B cell (primary cell): ENCODE data around the gene GABPB2.

Experiments
- CTCF ChIP-seq: fragments of 200-600 bp; IDR thresholded peaks from one replicate; pipeline ENCODE4 v1.8.0; 2022; ENCODE audit warnings: antibody characterized with exemption, mild to moderate bottlenecking
- EZH2 ChIP-seq: IDR thresholded peaks from 2 replicates; pipeline ENCODE4 v1.6.1; 2012; ENCODE audit warnings: borderline replicate concordance, low read depth, mild to moderate bottlenecking, moderate library complexity, low read length; ENCODE audit not compliant: insufficient read depth, poor library complexity, severe bottlenecking

GRCh38 chr1:151157067-151157531, 86.5 kb downstream of the GABPB2 start:
- TF ChIP-seq CTCF (no peak), EZH2 (no peak)
